MM.1S (cell line): ENCODE results near the gene CTNNA3.

ENCODE experiments used
- CTCF ChIP-seq: fragments of 300-600 bp; sonication (generic); IDR thresholded peaks from 2 replicates; pipeline ENCODE4 v1.5.1; 2016; ENCODE audit warnings: antibody characterized with exemption, low read length, mixed read lengths
- EZH2 ChIP-seq: fragments of 300-600 bp; sonication (generic); optimal IDR thresholded peaks from 2 replicates; pipeline ENCODE3; 2017; ENCODE audit warnings: low read depth, mild to moderate bottlenecking, antibody characterized with exemption, low read length, mixed read lengths
- EZH2phosphoT487 ChIP-seq: fragments of 300-600 bp; sonication (generic); IDR thresholded peaks from 2 replicates; pipeline ENCODE4 v1.6.1; 2018; ENCODE audit warnings: antibody characterized with exemption, low read length

- TF ChIP-seq CTCF (no peak), EZH2 (no peak), EZH2phosphoT487 (no peak)
Measured at GRCh38 chr10:66999762-67000545, 696.0 kb downstream of the CTNNA3 start.
